Tibial artery (tissue), 4 donors: ENCODE measurements around the gene WDR62.

Experiments used
- DNase-seq, 2 donors: peaks; one replicate each; pipeline ENCODE4 v3.0.0-alpha.2; 2019
- H3K27ac ChIP-seq, 2 donors: fragments of 200-600 bp; sonication (generic) in 1 of 2; 1 replicate in 1 of 2; 2 replicates in 1 of 2; pipeline ENCODE4 v1.5.1; 2018 to 2019; ENCODE audit warnings: mild to moderate bottlenecking in 1 of 2
- H3K27me3 ChIP-seq, 2 donors: fragments of 200-600 bp; sonication (generic) in 1 of 2; one replicate each; pipeline versions ENCODE4 v1.5.1 to v1.6.0; 2016 to 2019
- H3K36me3 ChIP-seq, 3 donors: fragments of 200-600 bp; sonication (generic) in 2 of 3; one replicate each; pipeline ENCODE4 v1.5.1; 2016 to 2019; ENCODE audit warnings: mild to moderate bottlenecking in 2 of 3
- H3K4me1 ChIP-seq, 4 donors: fragments of 200-600 bp; sonication (generic) in 2 of 4; 1 replicate in 3 of 4; 2 replicates in 1 of 4; pipeline ENCODE4 v1.5.1; 2016 to 2019
- H3K4me3 ChIP-seq, 2 donors: fragments of 200-600 bp; sonication (generic) in 1 of 2; 1 replicate in 1 of 2; 2 replicates in 1 of 2; pipeline ENCODE4 v1.5.1; 2018 to 2019; ENCODE audit warnings: mild to moderate bottlenecking in 2 of 2
- H3K9me3 ChIP-seq, 3 donors: fragments of 200-600 bp; sonication (generic) in 1 of 3; one replicate each; pipeline ENCODE4 v1.5.1; 2016 to 2019
- CTCF ChIP-seq, 2 experiments: fragments of 200-600 bp in 1 of 2; fragments of 450-650 bp in 1 of 2; IDR thresholded peaks; one replicate each; pipeline ENCODE4 v1.5.1; 2017 to 2019; ENCODE audit warnings: antibody characterized with exemption in 2 of 2, mild to moderate bottlenecking in 1 of 2, moderate library complexity in 1 of 2
- intact Hi-C: fragments of 100-400 bp; cut with DNase I; formaldehyde crosslinking; loops from one replicate; pipeline ENCODE4 v1.15.0; 2023; ENCODE audit warnings: low total_unique reads

Gene WDR62

GRCh38 chr19:36103842-36104552 lies 49.3 kb downstream of the WDR62 start:
- Histone ChIP-seq H3K4me3 (no peak overlapping the region), H3K27ac (no peak overlapping the region), H3K9me3 (no peaks in the 10 kb centered on the region), H3K27me3 (no peaks in the 10 kb centered on the region), H3K4me1 (no peaks in the 10 kb centered on the region), H3K36me3 (peaks cover 0 to 36% (median 6%) of the 10 kb centered on the region in 3 donors)
- intact Hi-C loops = no loop called here
- no peak for TF ChIP-seq CTCF (IDR thresholded peaks at IDR 0.05)
- DNase-seq = no peak

- DNase-seq = no peak
- TF ChIP-seq CTCF (IDR thresholded peaks at IDR 0.05) = no peak
- Histone ChIP-seq H3K4me3 (no peak overlapping the region), H3K9me3 (no peaks in the 10 kb centered on the region), H3K27me3 (no peaks in the 10 kb centered on the region), H3K4me1 (no peaks in the 10 kb centered on the region), H3K36me3 (peaks cover 0 to 46% (median 15%) of the 10 kb centered on the region in 3 donors), H3K27ac (no peak overlapping the region)
- intact Hi-C loops = no loop called here
These were observed 51.7 kb downstream of the WDR62 start for GRCh38 chr19:36106441-36106840.

- no peaks in the 10 kb centered on the region for H3K9me3 ChIP-seq
- H3K27me3 ChIP-seq = no peaks in the 10 kb centered on the region
- no peak for DNase-seq
- H3K27ac ChIP-seq = no peak overlapping the region
- TF ChIP-seq CTCF (IDR thresholded peaks at IDR 0.05) = no peak
- peaks cover 0 to 51% (median 20%) of the 10 kb centered on the region in 3 donors for H3K36me3 ChIP-seq
- intact Hi-C loops = no loop called here
- no peak overlapping the region for H3K4me3 ChIP-seq
- H3K4me1 ChIP-seq = no peaks in the 10 kb centered on the region
These were observed 52.3 kb downstream of the WDR62 start for GRCh38 chr19:36106991-36107390.

GRCh38 chr19:36108684-36109083 lies 54.0 kb downstream of the WDR62 start:
- no peak for TF ChIP-seq CTCF (IDR thresholded peaks at IDR 0.05)
- DNase-seq = no peak
- Histone ChIP-seq H3K9me3 (no peaks in the 10 kb centered on the region), H3K4me3 (no peak overlapping the region), H3K4me1 (peaks cover 0 to 8% (median 5%) of the 10 kb centered on the region in 4 donors), H3K27ac (no peak overlapping the region), H3K36me3 (peaks cover 0 to 68% (median 32%) of the 10 kb centered on the region in 3 donors), H3K27me3 (no peaks in the 10 kb centered on the region)
- intact Hi-C loops = no loop called here

GRCh38 chr19:36110487-36111199 lies 55.9 kb downstream of the WDR62 start, which contains the start of gene OVOL3:
Gene OVOL3 (plus strand): TSS chr19:36111143. CDS start chr19:36111203, 60 bp downstream.
- Histone ChIP-seq H3K36me3 (peaks cover 0 to 61% (median 32%) of the 10 kb centered on the region in 3 donors), H3K4me3 (no peak within 1 kb of the TSS), H3K27ac (no peak within 1 kb of the TSS), H3K27me3 (no peaks in the 10 kb centered on the region), H3K4me1 (peaks cover 0 to 13% (median 10%) of the 10 kb centered on the region in 4 donors), H3K9me3 (no peaks in the 10 kb centered on the region)
- TF ChIP-seq CTCF (IDR thresholded peaks at IDR 0.05) = no peak
- intact Hi-C loops = no loop called here
- DNase-seq = no peak
